Ascending aorta (tissue), 2 donors: ENCODE results near the gene FADD. TPM values are rescaled to one million over a fixed set of nuclear protein-coding genes. Genes with fewer than 3 reads are reported as not detected.

Experiments
- DNase-seq, 2 donors: peaks; one replicate each; pipeline ENCODE4 v3.0.0-alpha.2; 2019; ENCODE audit warnings: low spot score in 2 of 2
- H3K27ac ChIP-seq, 2 donors: fragments of 200-600 bp; sonication (generic); one replicate each; pipeline ENCODE4 v1.5.1; 2016 to 2017; ENCODE audit warnings: mild to moderate bottlenecking in 1 of 2
- H3K27me3 ChIP-seq: fragments of 200-600 bp; sonication (generic); one replicate; pipeline ENCODE4 v1.5.1; 2017
- H3K36me3 ChIP-seq, 2 donors: fragments of 200-600 bp; sonication (generic); one replicate each; pipeline ENCODE4 v1.5.1; 2016
- H3K4me1 ChIP-seq, 2 donors: fragments of 200-600 bp; sonication (generic); one replicate each; pipeline ENCODE4 v1.5.1; 2016 to 2017; ENCODE audit warnings: mild to moderate bottlenecking in 1 of 2
- H3K4me3 ChIP-seq, 2 donors: fragments of 200-600 bp; sonication (generic); one replicate each; pipeline ENCODE4 v1.5.1; 2016 to 2017; ENCODE audit warnings: mild to moderate bottlenecking in 1 of 2
- H3K9me3 ChIP-seq, 2 donors: fragments of 200-600 bp; sonication (generic); one replicate each; pipeline ENCODE4 v1.5.1; 2016
- CTCF ChIP-seq, 3 experiments: fragments of 200-600 bp in 2 of 3; fragments of 450-650 bp in 1 of 3; sonication (generic) in 2 of 3; IDR thresholded peaks; one replicate each; pipeline ENCODE4 v1.5.1; 2016 to 2019; ENCODE audit warnings: antibody characterized with exemption in 3 of 3, mild to moderate bottlenecking in 1 of 3, moderate library complexity in 1 of 3
- intact Hi-C: fragments of 100-400 bp; cut with DNase I; formaldehyde crosslinking; loops from one replicate; pipeline ENCODE4 v1.15.1; 2023
- total RNA-seq: library from RNA; depleted of rRNA; stranded (reverse); fragments of >200 nt; gene quantifications from one replicate; pipeline ENCODE4 v1.1.0, GENCODE V29; 2016

Gene FADD
- total RNA-seq, 1 donor from 2014 or later: 22.2 TPM

GRCh38 chr11:70186936-70187335 is 16.2 kb upstream of the FADD start:
- intact Hi-C loops: no loop called here
- H3K36me3 ChIP-seq: peaks cover 56 to 60% of the 10 kb centered on the region in 2 donors
- H3K9me3 ChIP-seq: no peaks in the 10 kb centered on the region
- H3K4me3 ChIP-seq: no peak overlapping the region
- TF ChIP-seq CTCF (IDR thresholded peaks at IDR 0.05): no peak
- peaks cover 0 to 6% of the 10 kb centered on the region in 2 donors for H3K4me1 ChIP-seq
- H3K27ac ChIP-seq: peak overlapping the region; percentile 6 to 16
- H3K27me3 ChIP-seq: no peaks in the 10 kb centered on the region
- no peak for DNase-seq

- intact Hi-C loops: no loop called here
- Histone ChIP-seq H3K36me3 (peaks cover 48 to 51% of the 10 kb centered on the region in 2 donors), H3K4me3 (no peak overlapping the region), H3K27ac (peak overlapping the region in 1 of 2 donors; percentile 6), H3K27me3 (no peaks in the 10 kb centered on the region), H3K9me3 (no peaks in the 10 kb centered on the region), H3K4me1 (peaks cover 0 to 9% of the 10 kb centered on the region in 2 donors)
- DNase-seq: no peak
- no peak for TF ChIP-seq CTCF (IDR thresholded peaks at IDR 0.05)
These were observed 15.3 kb upstream of the FADD start for GRCh38 chr11:70187771-70188170.

GRCh38 chr11:70189622-70190021 is 13.5 kb upstream of the FADD start:
- no peak for DNase-seq
- Histone ChIP-seq H3K27ac (no peak overlapping the region), H3K9me3 (no peaks in the 10 kb centered on the region), H3K4me1 (peaks cover 0 to 11% of the 10 kb centered on the region in 2 donors), H3K27me3 (no peaks in the 10 kb centered on the region), H3K36me3 (peaks cover 37 to 39% of the 10 kb centered on the region in 2 donors), H3K4me3 (no peak overlapping the region)
- intact Hi-C loops: loop anchor here (5.0 kb wide), 2 partner anchors 112 to 487 kb away; partner anchors contain the start of genes ANO1 and FGF19
- TF ChIP-seq CTCF (IDR thresholded peaks at IDR 0.05): no peak

- Histone ChIP-seq H3K36me3 (peaks cover 17 to 21% of the 10 kb centered on the region in 2 donors), H3K27me3 (no peaks in the 10 kb centered on the region), H3K27ac (no peak overlapping the region), H3K9me3 (no peaks in the 10 kb centered on the region), H3K4me3 (no peak overlapping the region), H3K4me1 (peaks cover 0 to 11% of the 10 kb centered on the region in 2 donors)
- intact Hi-C loops: loop anchor here (1.0 to 5.0 kb wide), 4 partner anchors 114 to 489 kb away; partner anchors contain the start of genes ANO1 and FGF19
- TF ChIP-seq CTCF (IDR thresholded peaks at IDR 0.05): peak; percentile 91 to 92 (median 92)
- DNase-seq: peak in 1 of 2 donors; percentile 85
These were observed 11.5 kb upstream of the FADD start for GRCh38 chr11:70191495-70192140.

GRCh38 chr11:70192666-70193410 is 10.3 kb upstream of the FADD start:
- Histone ChIP-seq H3K9me3 (no peaks in the 10 kb centered on the region), H3K4me3 (no peak overlapping the region), H3K36me3 (peaks cover 6 to 11% of the 10 kb centered on the region in 2 donors), H3K27me3 (no peaks in the 10 kb centered on the region), H3K4me1 (peaks cover 0 to 11% of the 10 kb centered on the region in 2 donors), H3K27ac (peak overlapping the region in 1 of 2 donors; percentile 9)
- no peak for TF ChIP-seq CTCF (IDR thresholded peaks at IDR 0.05)
- peak; percentile 34 to 86 for DNase-seq
- intact Hi-C loops: loop anchor here (1.0 to 5.0 kb wide), 3 partner anchors 116 to 491 kb away; partner anchors contain the start of genes ANO1 and FGF19
